ENCODE data around the gene CD58.

GRCh38 chr1:116537898-116538297 is 32.9 kb downstream of the CD58 start:
- TF ChIP-seq CTCF (IDR thresholded peaks at IDR 0.05) (no peak), POLR2A (IDR thresholded peaks at IDR 0.05) (no peak)
